MCF 10A (cell line): Measurements from ENCODE around the gene SPAG6. TPM values are rescaled to one million over a fixed set of nuclear protein-coding genes. Genes with fewer than 3 reads are reported as not detected.

Source experiments
- BruUV-seq: library from RNA; stranded (reverse); fragments of 400-500 nt; replicated peaks from 2 replicates; lab custom pipeline; 2021; lab: Mats Ljungman, UMichigan
- CTCF ChIA-PET: fragments of 300-600 bp; sonication (Branson Sonifier 250); formaldehyde crosslinking; extraction: SDS; loops from one replicate; lab custom pipeline; 2021; ENCODE audit warnings: antibody characterized with exemption, inconsistent platforms; lab: Yijun Ruan, JAX
- POLR2A ChIA-PET: fragments of 300-600, 350-650 bp; sonication (Branson Sonifier 250); formaldehyde crosslinking; extraction: SDS; loops from one replicate; lab custom pipeline; 2020; ENCODE audit warnings: antibody characterized with exemption, inconsistent platforms; lab: Yijun Ruan, JAX
- DNase-seq: peaks from one replicate; pipeline ENCODE4 v3.0.0-alpha.2; 2018; ENCODE audit not compliant: unreplicated experiment
- H3K27ac Mint-ChIP-seq: one replicate; pipeline ENCODE4 v1.8.0; 2022; ENCODE audit warnings: mild to moderate bottlenecking, low read depth, mixed read lengths; ENCODE audit not compliant: unreplicated experiment
- H3K27me3 Mint-ChIP-seq: one replicate; pipeline ENCODE4 v1.8.0; 2022; ENCODE audit warnings: mixed read lengths; ENCODE audit not compliant: insufficient read depth, unreplicated experiment
- H3K36me3 Mint-ChIP-seq: one replicate; pipeline ENCODE4 v1.8.0; 2022; ENCODE audit warnings: mild to moderate bottlenecking, moderate library complexity, mixed read lengths; ENCODE audit not compliant: insufficient read depth, unreplicated experiment
- H3K4me1 Mint-ChIP-seq: one replicate; pipeline ENCODE4 v1.8.0; 2022; ENCODE audit warnings: mixed read lengths; ENCODE audit not compliant: insufficient read depth, unreplicated experiment
- H3K4me3 Mint-ChIP-seq: one replicate; pipeline ENCODE4 v1.8.0; 2022; ENCODE audit warnings: mild to moderate bottlenecking, moderate library complexity, mixed read lengths; ENCODE audit not compliant: unreplicated experiment
- H3K9me3 Mint-ChIP-seq: one replicate; pipeline ENCODE4 v1.8.0; 2022; ENCODE audit warnings: mixed read lengths; ENCODE audit not compliant: unreplicated experiment
- CTCF ChIP-seq: fragments of 200-600 bp; IDR thresholded peaks from one replicate; pipeline ENCODE4 v1.8.0; 2022; ENCODE audit warnings: antibody characterized with exemption, mild to moderate bottlenecking; ENCODE audit not compliant: unreplicated experiment
- intact Hi-C: fragments of 100-400 bp; cut with micrococcal nuclease; formaldehyde crosslinking; loops from 2 replicates; pipeline ENCODE4 v1.14.1; 2022
- total RNA-seq: library from RNA; stranded (reverse); gene quantifications from 2 replicates; pipeline ENCODE4 v1.2.3, GENCODE V29; 2022

Gene SPAG6
- total RNA-seq, 1 experiment from 2014 or later = not detected

DNA sequence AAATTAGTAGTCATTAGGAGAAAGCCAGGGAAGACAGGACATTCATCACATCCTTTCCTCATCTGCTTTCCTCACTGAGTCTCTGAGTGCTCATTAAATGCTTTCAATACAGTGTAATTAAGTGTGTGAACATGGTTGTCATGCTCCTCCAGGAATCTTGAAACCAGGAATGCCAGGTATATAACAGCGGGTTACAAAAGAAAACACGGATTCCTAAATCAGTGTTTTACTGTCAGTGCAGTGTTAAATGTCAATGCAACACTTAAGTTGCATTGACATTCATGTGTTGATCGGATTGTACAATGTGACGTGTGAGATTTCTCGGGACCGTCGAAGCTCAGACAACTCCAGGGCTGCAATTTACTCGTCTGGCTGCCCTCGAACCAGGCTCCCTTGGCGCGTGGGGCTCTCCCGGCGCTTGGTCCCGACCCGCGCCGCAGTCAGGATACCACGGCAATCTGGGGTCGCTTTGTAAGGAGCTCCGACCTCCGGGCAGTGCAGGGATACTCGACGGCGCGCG is 455 bp upstream of the SPAG6 start:
- POLR2A ChIA-PET = interaction anchor here (1.7 kb wide), 1 partner anchor 19 kb away, joined by 3 read pairs; no protein-coding TSS in a partner anchor
- Mint-ChIP-seq H3K36me3 (peaks cover 6% of the 10 kb centered on the region), H3K27ac (no peak overlapping the region), H3K27me3 (no peaks in the 10 kb centered on the region), H3K9me3 (no peaks in the 10 kb centered on the region), H3K4me3 (no peak overlapping the region), H3K4me1 (peaks cover 9% of the 10 kb centered on the region)
- TF ChIP-seq CTCF = no peak
- no peak for DNase-seq
- intact Hi-C loops = no loop called here
- no TSS peak for BruUV-seq
- CTCF ChIA-PET = interaction anchor here (0.5 to 0.6 kb wide), 2 partner anchors 48 to 260 kb away, joined by 3 to 4 read pairs; no protein-coding TSS in a partner anchor

- no peak overlapping the region for H3K27ac Mint-ChIP-seq
- H3K4me3 Mint-ChIP-seq = no peak overlapping the region
- peaks cover 6% of the 10 kb centered on the region for H3K36me3 Mint-ChIP-seq
- no peaks in the 10 kb centered on the region for H3K9me3 Mint-ChIP-seq
- no TSS peak for BruUV-seq
- intact Hi-C loops = no loop called here
- TF ChIP-seq CTCF = no peak
- peaks cover 8% of the 10 kb centered on the region for H3K4me1 Mint-ChIP-seq
- no peak for DNase-seq
- POLR2A ChIA-PET = no interaction called here
- H3K27me3 Mint-ChIP-seq = no peaks in the 10 kb centered on the region
- CTCF ChIA-PET = no interaction called here
Measured at GRCh38 chr10:22346096-22346661, 883 bp downstream of the SPAG6 start.

DNA sequence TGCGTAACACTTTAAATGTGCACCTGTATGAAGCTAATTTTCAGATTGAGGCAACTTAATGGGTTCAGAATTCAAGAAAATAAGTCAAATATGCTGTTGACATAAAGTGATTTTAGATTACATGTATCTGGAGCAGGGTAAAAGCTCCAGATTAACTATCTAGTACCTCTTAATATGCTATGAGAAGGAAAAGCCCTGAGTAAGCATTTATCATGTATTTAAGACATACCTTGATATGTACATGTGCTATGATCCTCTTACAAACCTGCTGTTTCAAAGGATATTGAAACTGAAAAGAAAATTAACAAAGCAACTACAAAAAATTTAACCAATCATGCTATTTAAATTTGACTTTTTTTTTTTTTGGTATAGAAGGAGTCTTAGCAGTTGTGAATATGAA is 4.5 kb downstream of the SPAG6 start:
- ChIA-PET POLR2A (interaction anchor here (0.8 to 1.3 kb wide), 2 partner anchors 9 to 34 kb away, joined by 4 read pairs; partner anchors contain the start of gene COMMD3), CTCF (no interaction called here)
- Mint-ChIP-seq H3K9me3 (no peaks in the 10 kb centered on the region), H3K27ac (no peak overlapping the region), H3K4me3 (no peak overlapping the region), H3K36me3 (peaks cover 6% of the 10 kb centered on the region), H3K4me1 (no peaks in the 10 kb centered on the region), H3K27me3 (no peaks in the 10 kb centered on the region)
- no peak for DNase-seq
- BruUV-seq = no TSS peak
- intact Hi-C loops = no loop called here
- no peak for TF ChIP-seq CTCF

DNA sequence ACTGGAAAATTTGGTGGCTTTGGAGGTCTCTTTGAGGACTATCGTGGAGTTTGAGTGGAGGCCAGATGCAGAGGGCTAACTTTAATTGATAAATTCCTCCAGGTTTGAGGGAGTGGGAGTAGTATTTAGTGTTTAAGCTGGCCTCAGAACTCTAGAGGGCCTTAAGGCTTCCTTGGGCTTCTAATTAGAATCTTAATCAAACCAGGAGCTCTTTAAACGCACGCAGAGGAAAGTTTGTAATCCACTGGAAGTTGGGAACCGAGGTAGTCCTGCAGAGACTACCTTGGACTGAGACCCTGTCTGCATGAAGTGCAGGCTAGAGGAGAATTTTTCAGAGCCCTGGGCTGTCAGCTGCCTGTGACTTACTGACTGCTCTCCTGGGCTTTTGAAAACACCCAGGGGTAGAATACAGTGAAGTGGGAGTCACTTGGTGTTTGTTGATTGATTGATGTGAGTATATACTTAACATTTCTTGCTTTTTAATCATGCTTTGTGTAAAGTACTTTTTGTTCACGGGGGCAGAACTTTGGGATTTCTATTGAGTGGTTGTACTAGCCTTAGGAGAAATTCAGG is 5.9 kb downstream of the SPAG6 start:
- Mint-ChIP-seq H3K27me3 (no peaks in the 10 kb centered on the region), H3K4me1 (no peaks in the 10 kb centered on the region), H3K4me3 (no peak overlapping the region), H3K36me3 (peaks cover 5% of the 10 kb centered on the region), H3K9me3 (no peaks in the 10 kb centered on the region), H3K27ac (no peak overlapping the region)
- no TSS peak for BruUV-seq
- ChIA-PET CTCF (no interaction called here), POLR2A (no interaction called here)
- DNase-seq = no peak
- TF ChIP-seq CTCF = no peak
- intact Hi-C loops = no loop called here
